IMR-90 (cell line): ENCODE data around the gene C2CD4C. TPM values are rescaled to one million over a fixed set of nuclear protein-coding genes. Genes with fewer than 3 reads are reported as not detected.

ENCODE experiments used
- ATAC-seq: fragments of 200-7000 bp; cut with Tn5 transposase; 2 replicates; pipeline ENCODE4 v1.9.1; 2020; ENCODE audit warnings: low read depth, mild to moderate bottlenecking, moderate library complexity
- BruUV-seq: library from RNA; stranded (reverse); fragments of 400-500 nt; replicated peaks from 2 replicates; lab custom pipeline; 2021; lab: Mats Ljungman, UMichigan
- CTCF ChIA-PET: fragments of 300-600 bp; formaldehyde crosslinking; extraction: SDS; loops from one replicate; lab custom pipeline; 2021; ENCODE audit warnings: antibody characterized with exemption; lab: Yijun Ruan, JAX
- POLR2A ChIA-PET: fragments of 300-600 bp; sonication (Branson Sonifier 250); formaldehyde crosslinking; loops from one replicate; lab custom pipeline; 2022; ENCODE audit warnings: antibody characterized with exemption; ENCODE audit not compliant: unreplicated experiment; lab: Charles Lee
- DNase-seq: peaks from one replicate; pipeline ENCODE4 v3.0.0; 2013
- H2AFZ ChIP-seq: replicated peaks from 2 replicates; pipeline ENCODE3; 2013; ENCODE audit warnings: low read length, mild to moderate bottlenecking; ENCODE audit not compliant: poor library complexity
- H2AK5ac ChIP-seq: 2 replicates; pipeline ENCODE4 v1.6.1; 2013; ENCODE audit warnings: low read depth, low read length, inconsistent platforms
- H2AK9ac ChIP-seq: replicated peaks from 2 replicates; pipeline ENCODE3; 2013; ENCODE audit warnings: mild to moderate bottlenecking, low read depth, low read length, moderate library complexity; ENCODE audit not compliant: poor library complexity
- H2BK120ac ChIP-seq: 2 replicates; pipeline ENCODE4 v1.6.1; 2013; ENCODE audit warnings: low read depth, low read length, inconsistent platforms
- H2BK15ac ChIP-seq: 3 replicates; pipeline ENCODE4 v1.6.1; 2013; ENCODE audit warnings: low read depth, low read length, inconsistent platforms
- H2BK20ac ChIP-seq: 2 replicates; pipeline ENCODE4 v1.6.1; 2013; ENCODE audit warnings: low read depth, mild to moderate bottlenecking, inconsistent platforms, low read length, moderate library complexity
- H2BK5ac ChIP-seq: 2 replicates; pipeline ENCODE4 v1.6.1; 2013; ENCODE audit warnings: mild to moderate bottlenecking, low read depth, low read length, inconsistent platforms; ENCODE audit not compliant: poor library complexity, severe bottlenecking
- H3K14ac ChIP-seq: replicated peaks from 2 replicates; pipeline ENCODE4 v1.6.1; 2013; ENCODE audit warnings: low read depth, low read length, inconsistent platforms
- H3K18ac ChIP-seq: 2 replicates; pipeline ENCODE4 v1.6.1; 2013; ENCODE audit warnings: low read depth, low read length, control low read depth
- H3K23ac ChIP-seq: 2 replicates; pipeline ENCODE4 v1.6.1; 2013; ENCODE audit warnings: low read depth, low read length, inconsistent platforms
- H3K27ac ChIP-seq: 2 replicates; pipeline ENCODE4 v1.5.1; 2013; ENCODE audit warnings: mild to moderate bottlenecking, control low read depth, low read length; ENCODE audit not compliant: insufficient read depth
- H3K27me3 ChIP-seq: 2 replicates; pipeline ENCODE4 v1.6.1; 2013; ENCODE audit warnings: low read length; ENCODE audit not compliant: control insufficient read depth, insufficient read depth
- H3K36me3 ChIP-seq: 2 replicates; pipeline ENCODE4 v1.6.1; 2013; ENCODE audit warnings: low read length, mixed read lengths; ENCODE audit not compliant: control insufficient read depth, insufficient read depth
- H3K4ac ChIP-seq: 2 replicates; pipeline ENCODE4 v1.6.1; 2013; ENCODE audit warnings: low read depth, low read length, inconsistent platforms
- H3K4me1 ChIP-seq: 2 replicates; pipeline ENCODE4 v1.6.1; 2013; ENCODE audit warnings: low read length, mixed read lengths; ENCODE audit not compliant: control insufficient read depth, insufficient read depth
- H3K4me2 ChIP-seq: 2 replicates; pipeline ENCODE4 v1.6.1; 2013; ENCODE audit warnings: low read depth, mild to moderate bottlenecking, control low read depth, low read length, moderate library complexity
- H3K4me3 ChIP-seq: 2 replicates; pipeline ENCODE4 v1.5.1; 2013; ENCODE audit warnings: low read depth, mild to moderate bottlenecking, control low read depth, low read length, moderate library complexity; ENCODE audit not compliant: insufficient read depth
- H3K56ac ChIP-seq: 2 replicates; pipeline ENCODE4 v1.6.1; 2013; ENCODE audit warnings: low read length, inconsistent platforms; ENCODE audit not compliant: insufficient read depth; ENCODE audit errors: extremely low read depth
- H3K79me1 ChIP-seq, 2 experiments: 2 replicates each; pipeline ENCODE4 v1.6.1; 2013; ENCODE audit warnings: low read length in 2 of 2, inconsistent platforms in 1 of 2, low read depth in 1 of 2
- H3K9ac ChIP-seq: 2 replicates; pipeline ENCODE4 v1.6.1; 2013; ENCODE audit warnings: low read depth, low read length, control low read depth
- H3K9me1 ChIP-seq: 2 replicates; pipeline ENCODE4 v1.6.1; 2013; ENCODE audit warnings: low read length, inconsistent platforms; ENCODE audit not compliant: insufficient read depth
- H3K9me3 ChIP-seq: 2 replicates; pipeline ENCODE4 v1.6.1; 2013; ENCODE audit warnings: low read length; ENCODE audit not compliant: control insufficient read depth, insufficient read depth
- H4K20me1 ChIP-seq: 2 replicates; pipeline ENCODE4 v1.6.1; 2013; ENCODE audit warnings: low read length, inconsistent platforms; ENCODE audit not compliant: insufficient read depth
- H4K5ac ChIP-seq: 2 replicates; pipeline ENCODE4 v1.6.1; 2013; ENCODE audit warnings: mild to moderate bottlenecking, low read depth, low read length, control low read depth
- H4K8ac ChIP-seq, 2 experiments: 2 replicates each; pipeline ENCODE4 v1.6.1; 2013; ENCODE audit warnings: low read depth in 2 of 2, low read length in 2 of 2, control low read depth in 1 of 2, inconsistent platforms in 1 of 2
- H4K91ac ChIP-seq: 2 replicates; pipeline ENCODE4 v1.6.1; 2013; ENCODE audit warnings: low read depth, low read length, inconsistent platforms; ENCODE audit not compliant: insufficient read depth
- POLR2A ChIP-seq: IDR thresholded peaks from 2 replicates; pipeline ENCODE4 v1.6.1; 2012; ENCODE audit warnings: mild to moderate bottlenecking, low read depth, low read length
- RFX5 ChIP-seq: IDR thresholded peaks from 2 replicates; pipeline ENCODE4 v1.8.0; 2012; ENCODE audit warnings: low read depth, mild to moderate bottlenecking, low read length, moderate library complexity
- SMC3 ChIP-seq: fragments of 150-350 bp; IDR thresholded peaks from 2 replicates; pipeline ENCODE4 v1.6.1; 2016; ENCODE audit warnings: low read depth, mild to moderate bottlenecking, antibody characterized with exemption, low read length, moderate library complexity
- USF2 ChIP-seq: fragments of 150-350 bp; IDR thresholded peaks from 2 replicates; pipeline ENCODE4 v1.6.1; 2017; ENCODE audit warnings: mild to moderate bottlenecking, antibody characterized with exemption, low read length, low read depth
- WGBS, 2 experiments: methylation state at CpG; one replicate each; pipeline versions ENCODE4 v1.1.5 to v1.1.7; 2013; ENCODE audit warnings: missing lambda C conversion rate in 2 of 2; ENCODE audit not compliant: insufficient read length in 1 of 2; ENCODE audit errors: extremely low coverage in 2 of 2; 5-methylcytosine and 5-hydroxymethylcytosine counted together
- dilution Hi-C: fragments of 300-500 bp; cut with HindIII; formaldehyde crosslinking; loops from one replicate; pipeline ENCODE4 v1.14.3; 2018; ENCODE audit warnings: low sequenced_read_pairs; ENCODE audit not compliant: unreplicated experiment
- in situ Hi-C: fragments of 300-500 bp; cut with MboI; formaldehyde crosslinking; loops from 3 replicates; pipeline ENCODE4 v1.14.3; 2019; ENCODE audit warnings: low sequenced_read_pairs, inconsistent platforms, mixed read lengths
- intact Hi-C: fragments of 100-400 bp; cut with micrococcal nuclease; formaldehyde crosslinking; loops from 2 replicates; pipeline ENCODE4 v1.10.0; 2022
- polyA plus RNA-seq, 3 experiments: library from polyadenylated mRNA; depleted of rRNA; stranded (reverse); fragments of >200 nt; gene quantifications; 2 replicates each; pipeline ENCODE4 v1.2.3, GENCODE V29; 2012; ENCODE audit warnings: low replicate concordance in 1 of 3
- total RNA-seq: library from RNA; depleted of rRNA; stranded (reverse); fragments of >200 nt; gene quantifications from 2 replicates; pipeline ENCODE4 v1.2.3, GENCODE V29; 2012

C2CD4C gene
- total and polyA plus RNA-seq, 2 of the 4 experiments (the other 2 are of a cell fraction) = under 0.01 to 0.07 TPM

- Histone ChIP-seq H2BK120ac (no peak overlapping the region), H3K79me1 (no peaks in the 10 kb centered on the region), H4K8ac (no peak overlapping the region), H2AK5ac (no peak overlapping the region), H3K27me3 (peaks cover 51% of the 10 kb centered on the region), H2BK5ac (no peak overlapping the region), H3K27ac (no peak overlapping the region), H3K56ac (no peak overlapping the region), H2BK15ac (no peak overlapping the region), H3K9me3 (peaks cover 8% of the 10 kb centered on the region), H3K14ac (no peak overlapping the region), H2AFZ (no peak overlapping the region), H3K4me1 (peaks cover 1% of the 10 kb centered on the region; the same call in 1 of the 2 replicates), H4K5ac (no peak overlapping the region), H3K9ac (no peak overlapping the region), H4K20me1 (no peaks in the 10 kb centered on the region), H3K23ac (no peak overlapping the region), H3K4me3 (no peak overlapping the region), H3K9me1 (no peaks in the 10 kb centered on the region), H3K36me3 (no peaks in the 10 kb centered on the region), H3K4me2 (no peak overlapping the region), H2BK20ac (no peak overlapping the region), H3K18ac (no peak overlapping the region), H2AK9ac (no peak overlapping the region), H4K91ac (no peak overlapping the region), H3K4ac (no peak overlapping the region)
- CTCF ChIA-PET = no interaction called here
- no peak for TF ChIP-seq SMC3
- TF ChIP-seq USF2 = no peak
- no peak for TF ChIP-seq RFX5
- TF ChIP-seq POLR2A = no peak
- dilution Hi-C loops = no loop called here
- no peak for ATAC-seq
- POLR2A ChIA-PET = no interaction called here
- intact Hi-C loops = no loop called here
- in situ Hi-C loops = no loop called here
- no TSS peak for BruUV-seq
- WGBS, 2 experiments = 33% methylated on average over 1 of the region's 7 CpGs; no CpG with 5 or more reads in 1 of the 2 experiments
- no peak for DNase-seq
These were observed 40.3 kb downstream of the C2CD4C start for GRCh38 chr19:368630-369024.
